Muscle of leg (tissue), 11 donors: ENCODE measurements around the gene STK24. TPM values are rescaled to one million over a fixed set of nuclear protein-coding genes. Genes with fewer than 3 reads are reported as not detected.
"Not testable (repeated sequence)": the region's sequence is repeated elsewhere in the genome, so short reads cannot be mapped to it uniquely, and the experiment has no call there.

Experiments
- DNase-seq: peaks from one replicate; pipeline ENCODE4 v3.0.0; 2013
- H3K27ac ChIP-seq: one replicate; pipeline ENCODE4 v1.5.1; 2013; ENCODE audit warnings: mild to moderate bottlenecking, low read length, control low read depth
- H3K27me3 ChIP-seq: one replicate; pipeline ENCODE4 v1.6.1; 2013; ENCODE audit warnings: low read length; ENCODE audit not compliant: control insufficient read depth, insufficient read depth
- H3K36me3 ChIP-seq: one replicate; pipeline ENCODE4 v1.6.1; 2013; ENCODE audit warnings: low read length; ENCODE audit not compliant: control insufficient read depth, insufficient read depth
- H3K4me1 ChIP-seq: one replicate; pipeline ENCODE4 v1.6.1; 2013; ENCODE audit warnings: low read length; ENCODE audit not compliant: control insufficient read depth, insufficient read depth
- H3K4me3 ChIP-seq: one replicate; pipeline ENCODE4 v1.5.1; 2013; ENCODE audit warnings: low read length, control low read depth
- H3K9me3 ChIP-seq: replicated peaks from 2 replicates; pipeline ENCODE4 v1.6.1; 2013; ENCODE audit warnings: low read depth, low read length; ENCODE audit not compliant: control insufficient read depth
- WGBS: methylation state at CpG from one replicate; pipeline ENCODE4 v1.1.5; 2013; ENCODE audit warnings: missing lambda C conversion rate; ENCODE audit not compliant: insufficient coverage; 5-methylcytosine and 5-hydroxymethylcytosine counted together
- polyA plus RNA-seq, 8 donors: library from polyadenylated mRNA; unstranded; fragments of 120-200 nt; gene quantifications; one replicate each; pipeline versions ENCODE4 v1.2.1 to v1.2.3, GENCODE V29; 2013; ENCODE audit warnings: inconsistent platforms in 1 of 8, low replicate concordance in 1 of 8; ENCODE audit not compliant: insufficient read length in 8 of 8, insufficient read depth in 1 of 8
- total RNA-seq: library from RNA; stranded (reverse); fragments of 120-200 nt; gene quantifications from one replicate; pipeline ENCODE4 v1.2.4, GENCODE V29; 2013

Gene STK24
- total and polyA plus RNA-seq, 9 donors = 36.2 to 61.8 (median 44.1) TPM

GRCh38 chr13:98571955-98572662 lies 4.8 kb downstream of the STK24 start:
- H3K9me3 ChIP-seq = no peaks in the 10 kb centered on the region
- no peak overlapping the region for H3K4me3 ChIP-seq
- 48% methylated on average over 6 of the region's 11 CpGs for WGBS
- peak; percentile 59 for DNase-seq
- peak overlapping the region; percentile 62 for H3K27ac ChIP-seq
- H3K36me3 ChIP-seq = no peaks in the 10 kb centered on the region
- H3K4me1 ChIP-seq = peaks cover 24% of the 10 kb centered on the region
- no peaks in the 10 kb centered on the region for H3K27me3 ChIP-seq

DNA sequence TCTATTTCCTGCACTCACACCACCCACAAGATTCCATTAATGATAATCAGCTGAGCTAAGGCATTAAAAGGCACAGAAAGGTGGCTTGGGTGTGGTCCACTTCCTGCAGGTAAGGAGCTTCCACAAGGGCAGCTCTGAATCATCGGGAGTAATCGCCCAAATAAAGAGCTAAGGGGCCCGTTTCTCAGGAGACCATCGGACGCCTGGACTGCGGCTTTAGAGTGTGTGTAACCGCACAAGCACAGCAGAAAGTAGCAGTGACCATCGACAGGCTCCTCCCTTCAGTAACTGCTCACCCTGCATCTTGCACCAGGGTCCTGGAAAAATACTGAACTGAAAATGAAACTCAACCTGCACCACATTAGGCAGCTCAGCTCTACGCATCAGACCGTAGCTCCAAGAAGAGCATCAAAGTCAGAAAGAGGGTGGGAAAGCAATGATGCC lies 6.0 kb downstream of the STK24 start:
- H3K27me3 ChIP-seq = no peaks in the 10 kb centered on the region
- no peak overlapping the region for H3K4me3 ChIP-seq
- H3K9me3 ChIP-seq = no peaks in the 10 kb centered on the region
- 62% methylated on average over 8 of the region's 10 CpGs for WGBS
- H3K36me3 ChIP-seq = peaks cover 2% of the 10 kb centered on the region
- peaks cover 32% of the 10 kb centered on the region for H3K4me1 ChIP-seq
- peak; percentile 61 for DNase-seq
- peak overlapping the region; percentile 37 for H3K27ac ChIP-seq

- WGBS = 100% methylated on average over 2 of the region's 17 CpGs
- H3K27ac ChIP-seq, H3K4me3 ChIP-seq, H3K9me3 ChIP-seq, H3K36me3 ChIP-seq, H3K27me3 ChIP-seq, DNase-seq: not testable (repeated sequence)
- H3K4me1 ChIP-seq = peaks cover 33% of the 10 kb centered on the region
Observed at GRCh38 chr13:98569494-98570367, 7.2 kb downstream of the STK24 start.

GRCh38 chr13:98568918-98569317 lies 8.0 kb downstream of the STK24 start:
- no peak for DNase-seq
- H3K27me3 ChIP-seq = no peaks in the 10 kb centered on the region
- H3K27ac ChIP-seq = no peak overlapping the region
- no peak overlapping the region for H3K4me3 ChIP-seq
- WGBS = 100% methylated on average over 2 of the region's 4 CpGs
- peaks cover 32% of the 10 kb centered on the region for H3K4me1 ChIP-seq
- no peaks in the 10 kb centered on the region for H3K9me3 ChIP-seq
- H3K36me3 ChIP-seq = peaks cover 7% of the 10 kb centered on the region

- 92% methylated on average over 10 of the region's 13 CpGs for WGBS
- H3K4me3 ChIP-seq = no peak overlapping the region
- no peaks in the 10 kb centered on the region for H3K27me3 ChIP-seq
- peaks cover 28% of the 10 kb centered on the region for H3K4me1 ChIP-seq
- no peak overlapping the region for H3K27ac ChIP-seq
- no peaks in the 10 kb centered on the region for H3K9me3 ChIP-seq
- DNase-seq = no peak
- peaks cover 11% of the 10 kb centered on the region for H3K36me3 ChIP-seq
Observed at GRCh38 chr13:98567140-98567539, 9.8 kb downstream of the STK24 start.

DNA sequence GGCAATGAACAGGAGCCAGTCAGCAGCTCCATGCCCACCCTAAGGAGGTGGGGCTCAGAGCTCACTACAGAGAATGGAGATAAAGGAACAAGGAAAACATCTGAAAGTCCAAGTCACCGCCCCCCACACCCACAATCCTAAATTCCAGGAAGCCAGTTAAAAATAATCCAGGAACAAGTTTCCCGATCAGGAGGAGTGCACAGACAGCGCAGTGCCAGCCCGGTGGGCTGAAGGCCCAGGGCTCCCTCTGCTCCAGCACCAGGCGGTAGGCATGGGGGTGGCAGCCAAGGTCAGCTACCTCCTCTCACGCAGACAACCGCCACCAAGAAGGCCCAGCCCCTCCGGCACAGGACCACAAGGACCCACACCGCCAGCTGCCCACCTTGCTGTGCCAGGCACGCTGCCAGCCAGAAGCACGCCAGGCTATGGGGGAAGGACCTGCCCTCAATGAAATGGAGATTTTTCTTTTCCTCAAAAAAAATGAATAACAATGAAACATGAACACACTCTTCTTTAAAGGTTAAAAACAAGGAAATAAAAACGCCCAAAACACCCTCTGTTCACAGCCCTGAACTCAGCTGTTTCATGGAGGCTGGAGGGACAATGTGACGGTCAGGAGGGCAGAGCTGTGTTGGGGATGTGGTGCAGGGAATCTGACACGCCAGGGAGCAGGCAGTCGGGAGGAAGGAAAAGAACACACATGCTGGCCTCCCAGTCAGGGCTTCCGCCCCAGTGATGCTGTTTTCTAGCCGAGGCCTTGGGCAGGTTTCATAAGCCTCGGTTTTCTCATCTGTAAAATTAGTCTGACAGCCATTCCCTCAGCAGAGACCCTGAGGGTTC lies 11.0 kb downstream of the STK24 start:
- Histone ChIP-seq H3K4me1 (peaks cover 19% of the 10 kb centered on the region), H3K4me3 (no peak overlapping the region), H3K36me3 (peaks cover 13% of the 10 kb centered on the region), H3K9me3 (no peaks in the 10 kb centered on the region), H3K27me3 (no peaks in the 10 kb centered on the region), H3K27ac (peak overlapping the region; percentile 60)
- DNase-seq = no peak
- WGBS = 73% methylated on average over 17 of the region's 18 CpGs

DNA sequence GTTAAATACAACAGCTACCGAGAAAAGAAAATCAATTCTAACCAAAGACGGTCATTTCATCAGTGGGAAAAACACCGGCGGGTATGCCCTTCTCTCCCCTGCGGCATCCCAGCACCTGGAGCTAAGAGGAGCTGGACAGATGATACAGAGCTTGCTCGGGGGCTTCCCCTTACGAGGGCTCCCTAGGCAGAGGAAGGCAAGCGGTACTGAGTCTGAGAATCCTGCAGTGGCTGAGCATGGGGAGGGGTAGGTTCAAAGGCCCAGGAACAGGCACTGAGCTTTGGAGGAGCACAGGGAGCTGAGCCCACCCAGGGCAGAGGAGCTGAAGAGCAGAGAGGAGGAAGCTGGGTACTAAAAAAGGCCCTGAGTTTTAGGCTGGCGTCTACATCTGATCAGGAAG lies 12.7 kb downstream of the STK24 start:
- Histone ChIP-seq H3K4me3 (no peak overlapping the region), H3K27me3 (no peaks in the 10 kb centered on the region), H3K36me3 (peaks cover 15% of the 10 kb centered on the region), H3K27ac (no peak overlapping the region), H3K9me3 (no peaks in the 10 kb centered on the region), H3K4me1 (peaks cover 16% of the 10 kb centered on the region)
- no peak for DNase-seq
- 68% methylated on average over 5 of the region's 9 CpGs for WGBS

DNA sequence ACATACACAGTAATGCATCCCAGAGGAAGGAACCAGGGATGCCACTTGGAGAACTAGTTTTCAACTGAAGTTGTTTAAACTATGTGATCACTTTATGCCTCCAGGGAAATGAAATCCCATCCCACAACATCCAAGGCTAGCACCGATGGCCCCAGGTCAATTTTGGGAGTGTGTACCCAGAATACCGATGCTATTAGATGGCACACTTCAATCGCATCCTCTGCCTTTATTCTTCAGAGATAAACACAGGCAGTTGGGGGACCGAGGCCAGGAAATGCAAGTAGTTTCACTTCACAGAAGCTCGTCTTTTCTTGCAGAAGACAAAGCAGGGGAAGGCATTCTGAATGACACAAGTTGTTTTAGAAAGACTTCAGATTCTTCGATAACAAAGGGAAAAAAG lies 13.8 kb downstream of the STK24 start:
- Histone ChIP-seq H3K27me3 (no peaks in the 10 kb centered on the region), H3K36me3 (peaks cover 15% of the 10 kb centered on the region), H3K4me1 (peaks cover 18% of the 10 kb centered on the region), H3K27ac (peak overlapping the region; percentile 10), H3K9me3 (no peaks in the 10 kb centered on the region), H3K4me3 (no peak overlapping the region)
- DNase-seq = no peak
- 78% methylated on average over 3 of the region's 6 CpGs for WGBS

DNA sequence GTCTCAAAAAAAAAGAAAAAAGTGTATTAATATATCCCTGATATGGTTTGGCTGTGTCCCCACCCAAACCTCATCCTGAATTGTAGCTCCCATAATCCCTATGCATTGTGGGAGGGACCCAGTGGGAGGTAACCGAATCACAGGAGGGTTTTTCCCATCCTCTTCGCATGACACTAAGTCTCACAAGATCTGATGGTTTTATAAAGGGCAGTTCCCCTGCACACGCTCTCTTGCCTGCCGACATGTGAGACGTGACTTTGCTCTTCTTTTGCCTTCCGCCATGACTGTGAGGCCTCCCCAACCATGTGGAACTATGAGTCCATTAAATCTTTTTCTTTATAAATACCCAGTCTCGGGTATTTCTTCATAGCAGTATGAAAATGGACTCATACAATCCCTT lies 17.7 kb downstream of the STK24 start:
- no peaks in the 10 kb centered on the region for H3K27me3 ChIP-seq
- H3K4me1 ChIP-seq = peaks cover 3% of the 10 kb centered on the region
- no peaks in the 10 kb centered on the region for H3K9me3 ChIP-seq
- peaks cover 8% of the 10 kb centered on the region for H3K36me3 ChIP-seq
- no peak overlapping the region for H3K27ac ChIP-seq
- H3K4me3 ChIP-seq = no peak overlapping the region
- no peak for DNase-seq
- 92% methylated on average over 5 of the region's 7 CpGs for WGBS
